Sigmoid colon (tissue), 7 donors: ENCODE results near the gene CACNA1C. TPM values are rescaled to one million over a fixed set of nuclear protein-coding genes. Genes with fewer than 3 reads are reported as not detected.
A peak's percentile ranks its signal among the peaks of the same experiment; 100 is the strongest.

Experiments
- DNase-seq: peaks from one replicate; pipeline ENCODE4 v3.0.0-alpha.2; 2019
- H3K27ac ChIP-seq, 4 donors: fragments of 200-600 bp; sonication (generic); one replicate each; pipeline ENCODE4 v1.5.1; 2016 to 2019; ENCODE audit warnings: mild to moderate bottlenecking in 1 of 4
- H3K27me3 ChIP-seq, 3 donors: fragments of 200-600 bp; sonication (generic); one replicate each; pipeline ENCODE4 v1.5.1; 2019; ENCODE audit warnings: mild to moderate bottlenecking in 1 of 3
- H3K36me3 ChIP-seq, 4 donors: fragments of 200-600 bp; sonication (generic); one replicate each; pipeline ENCODE4 v1.5.1; 2016 to 2019
- H3K4me1 ChIP-seq, 4 donors: fragments of 200-600 bp; sonication (generic); one replicate each; pipeline ENCODE4 v1.5.1; 2017 to 2019
- H3K4me3 ChIP-seq, 4 donors: fragments of 200-600 bp; sonication (generic); one replicate each; pipeline ENCODE4 v1.5.1; 2017 to 2019; ENCODE audit warnings: mild to moderate bottlenecking in 2 of 4, moderate library complexity in 1 of 4
- H3K9me3 ChIP-seq, 4 donors: fragments of 200-600 bp in 3 of 4; sonication (generic) in 3 of 4; one replicate each; pipeline versions ENCODE4 v1.5.1 to v1.6.1; 2013 to 2019
- EP300 ChIP-seq, 4 donors: sonication (generic); formaldehyde crosslinking; IDR thresholded peaks; one replicate each; pipeline ENCODE4 v1.6.1; 2017; ENCODE audit warnings: antibody characterized with exemption in 4 of 4
- POLR2A ChIP-seq, 2 donors: fragments of 450-650 bp; IDR thresholded peaks; one replicate each; pipeline ENCODE4 v1.6.1; 2016; ENCODE audit warnings: antibody characterized with exemption in 2 of 2, mild to moderate bottlenecking in 2 of 2, moderate library complexity in 2 of 2
- POLR2AphosphoS5 ChIP-seq, 4 donors: sonication (generic); formaldehyde crosslinking; IDR thresholded peaks; one replicate each; pipeline ENCODE4 v1.6.1; 2017; ENCODE audit warnings: antibody characterized with exemption in 4 of 4
- WGBS, 2 donors: extraction: QIAGEN DNeasy Blood & Tissue Kit; methylation state at CpG; one replicate each; pipeline ENCODE4 v1.1.7; 2013; 5-methylcytosine and 5-hydroxymethylcytosine counted together
- intact Hi-C: fragments of 100-400 bp; cut with DNase I; formaldehyde crosslinking; loops from one replicate; pipeline ENCODE4 v1.15.1; 2023
- polyA plus RNA-seq, 3 donors: library from polyadenylated mRNA; stranded (reverse); fragments of 200-250 nt; gene quantifications; one replicate each; pipeline ENCODE4 v1.2.3, GENCODE V29; 2013
- total RNA-seq, 4 donors: library from RNA; depleted of rRNA; stranded (reverse); fragments of >200 nt; gene quantifications; one replicate each; pipeline ENCODE4 v1.1.0, GENCODE V29; 2016
- TF ChIP-seq, protein P1 (sequence below), 4 experiments: fragments of 450-650 bp in 3 of 4; fragments of 200-600 bp in 1 of 4; IDR thresholded peaks; one replicate each; pipeline ENCODE4 v1.5.1; 2016 to 2019; ENCODE audit warnings: antibody characterized with exemption in 4 of 4, mild to moderate bottlenecking in 3 of 4, moderate library complexity in 2 of 4
- donor health status: healthy with polysubstance abuse.
- donor health status: Bipolar disorder and iron deficiency.
- donor health status: healthy.

Gene CACNA1C
- total and polyA plus RNA-seq, 7 donors = 0.46 to 213 (median 62.0) TPM

DNA sequence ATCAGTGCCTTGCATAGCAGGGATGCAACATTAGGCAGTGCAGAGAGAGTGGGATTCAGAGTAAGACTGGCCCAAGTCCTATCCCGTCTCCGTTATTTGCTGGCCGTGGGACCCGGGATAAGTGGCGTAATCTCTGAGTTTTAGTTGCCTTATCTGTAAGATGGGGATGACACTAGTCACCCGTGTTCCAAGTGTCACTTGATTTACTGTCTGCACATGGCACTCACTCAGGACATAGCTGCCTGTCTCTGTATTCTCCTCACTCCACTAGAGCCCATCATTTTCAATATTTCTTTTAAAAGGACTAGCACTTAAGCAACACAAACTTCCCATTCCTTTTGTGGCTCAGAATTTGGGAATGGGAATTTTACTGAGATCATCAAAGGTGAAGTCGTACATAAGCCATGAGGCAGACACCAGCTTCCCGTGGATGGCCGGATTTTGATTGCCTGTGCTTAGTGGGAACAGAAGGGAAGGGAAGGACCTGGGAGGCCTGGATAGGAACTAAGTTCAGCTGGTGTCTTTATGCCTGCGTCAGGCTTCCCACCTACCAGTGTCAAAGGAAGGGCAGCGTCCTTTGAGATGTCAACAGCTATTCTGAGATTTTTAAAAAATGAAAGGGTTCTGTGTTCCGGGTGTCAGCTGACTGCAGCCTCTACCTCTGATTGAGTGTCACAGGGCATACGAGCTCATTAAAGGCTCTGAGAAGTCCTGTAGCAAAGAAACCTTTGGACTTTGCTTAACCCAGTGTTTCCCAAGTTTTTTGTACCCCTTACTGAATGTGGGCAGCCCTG lies 361.4 kb downstream of the CACNA1C start:
- 74 to 79% methylated on average over 13 of the region's 13 CpGs for WGBS, 2 donors

DNA sequence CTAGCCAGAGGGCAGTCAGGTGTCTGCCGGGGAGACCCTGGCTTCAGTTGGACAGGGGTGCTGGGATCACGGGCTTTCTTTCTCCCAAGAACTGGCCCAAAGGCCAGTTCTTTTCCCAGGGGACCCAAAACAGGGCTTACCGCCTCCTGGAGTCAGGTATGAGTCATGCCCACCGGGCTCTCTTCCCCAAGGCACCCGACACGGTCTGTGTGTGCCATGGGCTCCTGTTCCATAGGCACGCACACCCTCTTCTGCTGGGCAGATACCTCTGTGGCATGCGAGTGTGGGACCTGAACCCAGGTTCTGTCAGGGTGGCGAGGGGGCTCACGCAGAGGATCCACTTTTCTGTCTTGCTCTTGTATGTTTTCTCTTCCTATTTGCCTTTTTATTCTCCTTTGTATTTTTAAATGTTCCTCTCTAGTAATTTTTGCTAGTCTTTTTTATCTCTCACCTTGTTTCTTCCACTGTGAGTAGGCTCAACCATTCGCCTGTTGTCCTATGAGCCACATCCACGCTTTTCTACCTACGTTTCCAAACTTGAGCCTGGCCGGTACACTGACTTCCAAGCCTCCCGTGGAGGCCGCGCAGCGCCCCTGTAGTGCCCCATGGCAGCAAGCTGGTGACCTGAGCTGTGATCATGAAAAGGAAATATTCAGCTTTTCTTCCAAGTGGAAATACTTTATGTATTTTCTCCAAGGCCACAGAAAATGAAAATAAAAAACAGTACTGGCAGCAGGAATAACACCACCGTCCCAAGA lies 362.2 kb downstream of the CACNA1C start:
- whole genome bisulfite sequencing, 2 donors = 93% methylated on average over 19 of the region's 19 CpGs
- H3K27me3 ChIP-seq = no peaks in the 10 kb centered on the region
- TF ChIP-seq, protein P1, sequence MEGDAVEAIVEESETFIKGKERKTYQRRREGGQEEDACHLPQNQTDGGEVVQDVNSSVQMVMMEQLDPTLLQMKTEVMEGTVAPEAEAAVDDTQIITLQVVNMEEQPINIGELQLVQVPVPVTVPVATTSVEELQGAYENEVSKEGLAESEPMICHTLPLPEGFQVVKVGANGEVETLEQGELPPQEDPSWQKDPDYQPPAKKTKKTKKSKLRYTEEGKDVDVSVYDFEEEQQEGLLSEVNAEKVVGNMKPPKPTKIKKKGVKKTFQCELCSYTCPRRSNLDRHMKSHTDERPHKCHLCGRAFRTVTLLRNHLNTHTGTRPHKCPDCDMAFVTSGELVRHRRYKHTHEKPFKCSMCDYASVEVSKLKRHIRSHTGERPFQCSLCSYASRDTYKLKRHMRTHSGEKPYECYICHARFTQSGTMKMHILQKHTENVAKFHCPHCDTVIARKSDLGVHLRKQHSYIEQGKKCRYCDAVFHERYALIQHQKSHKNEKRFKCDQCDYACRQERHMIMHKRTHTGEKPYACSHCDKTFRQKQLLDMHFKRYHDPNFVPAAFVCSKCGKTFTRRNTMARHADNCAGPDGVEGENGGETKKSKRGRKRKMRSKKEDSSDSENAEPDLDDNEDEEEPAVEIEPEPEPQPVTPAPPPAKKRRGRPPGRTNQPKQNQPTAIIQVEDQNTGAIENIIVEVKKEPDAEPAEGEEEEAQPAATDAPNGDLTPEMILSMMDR (IDR thresholded peaks at IDR 0.05) = no peak
- TF ChIP-seq POLR2AphosphoS5 (IDR thresholded peaks at IDR 0.05) (no peak), EP300 (IDR thresholded peaks at IDR 0.05) (no peak), POLR2A (IDR thresholded peaks at IDR 0.05) (no peak)
- H3K4me1 ChIP-seq = peaks cover 0 to 84% (median 63%) of the 10 kb centered on the region in 4 donors
- peak overlapping the region in 3 of 4 donors; percentile 38 to 94 (median 86) for H3K27ac ChIP-seq
- H3K9me3 ChIP-seq = no peaks in the 10 kb centered on the region
- no peaks in the 10 kb centered on the region for H3K36me3 ChIP-seq
- DNase-seq = peak; percentile 65
- intact Hi-C loops = no loop called here
- no peak overlapping the region for H3K4me3 ChIP-seq

More for the DNA sequence above, 361.4 kb downstream of the CACNA1C start:
- Histone ChIP-seq H3K36me3 (no peaks in the 10 kb centered on the region), H3K4me3 (no peak overlapping the region), H3K27me3 (no peaks in the 10 kb centered on the region), H3K9me3 (no peaks in the 10 kb centered on the region), H3K27ac (peak overlapping the region in 3 of 4 donors; percentile 38 to 94 (median 86)), H3K4me1 (peaks cover 0 to 87% (median 63%) of the 10 kb centered on the region in 4 donors)
- intact Hi-C loops = no loop called here
- TF ChIP-seq POLR2A (IDR thresholded peaks at IDR 0.05) (no peak), POLR2AphosphoS5 (IDR thresholded peaks at IDR 0.05) (no peak), EP300 (IDR thresholded peaks at IDR 0.05) (no peak)
- TF ChIP-seq, protein P1 (IDR thresholded peaks at IDR 0.05) = no peak
- DNase-seq = peak; percentile 34

- no peaks in the 10 kb centered on the region for H3K36me3 ChIP-seq
- H3K27me3 ChIP-seq = no peaks in the 10 kb centered on the region
- peak; percentile 48 for DNase-seq
- peak overlapping the region in 3 of 4 donors; percentile 28 to 94 (median 86) for H3K27ac ChIP-seq
- H3K9me3 ChIP-seq = no peaks in the 10 kb centered on the region
- WGBS, 2 donors = 93 to 94% methylated on average over 10 of the region's 10 CpGs
- intact Hi-C loops = no loop called here
- H3K4me3 ChIP-seq = no peak overlapping the region
- TF ChIP-seq, protein P1 (IDR thresholded peaks at IDR 0.05) = no peak
- no peak for TF ChIP-seq POLR2A (IDR thresholded peaks at IDR 0.05)
- TF ChIP-seq EP300 (IDR thresholded peaks at IDR 0.05) = no peak
- TF ChIP-seq POLR2AphosphoS5 (IDR thresholded peaks at IDR 0.05) = no peak
- peaks cover 0 to 84% (median 62%) of the 10 kb centered on the region in 4 donors for H3K4me1 ChIP-seq
Measured at GRCh38 chr12:2415568-2415944, 362.8 kb downstream of the CACNA1C start.

GRCh38 chr12:2416158-2416557 lies 363.4 kb downstream of the CACNA1C start:
- H3K36me3 ChIP-seq = no peaks in the 10 kb centered on the region
- H3K4me1 ChIP-seq = peaks cover 0 to 81% (median 59%) of the 10 kb centered on the region in 4 donors
- 87 to 89% methylated on average over 8 of the region's 8 CpGs for WGBS, 2 donors
- H3K27ac ChIP-seq = peak overlapping the region in 2 of 4 donors; percentile 86 to 94
- no peaks in the 10 kb centered on the region for H3K9me3 ChIP-seq
- no peaks in the 10 kb centered on the region for H3K27me3 ChIP-seq
- intact Hi-C loops = no loop called here
- DNase-seq = no peak
- H3K4me3 ChIP-seq = no peak overlapping the region
- TF ChIP-seq, protein P1 (IDR thresholded peaks at IDR 0.05) = no peak
- no peak for TF ChIP-seq EP300 (IDR thresholded peaks at IDR 0.05)
- TF ChIP-seq POLR2A (IDR thresholded peaks at IDR 0.05) = no peak
- no peak for TF ChIP-seq POLR2AphosphoS5 (IDR thresholded peaks at IDR 0.05)
